ENCODE results near the gene NDUFS8. TPM values are rescaled to one million over a fixed set of nuclear protein-coding genes. Genes with fewer than 3 reads are reported as not detected.

Gene NDUFS8
- total RNA-seq, 1 donor from 2014 or later, result 125 TPM

DNA sequence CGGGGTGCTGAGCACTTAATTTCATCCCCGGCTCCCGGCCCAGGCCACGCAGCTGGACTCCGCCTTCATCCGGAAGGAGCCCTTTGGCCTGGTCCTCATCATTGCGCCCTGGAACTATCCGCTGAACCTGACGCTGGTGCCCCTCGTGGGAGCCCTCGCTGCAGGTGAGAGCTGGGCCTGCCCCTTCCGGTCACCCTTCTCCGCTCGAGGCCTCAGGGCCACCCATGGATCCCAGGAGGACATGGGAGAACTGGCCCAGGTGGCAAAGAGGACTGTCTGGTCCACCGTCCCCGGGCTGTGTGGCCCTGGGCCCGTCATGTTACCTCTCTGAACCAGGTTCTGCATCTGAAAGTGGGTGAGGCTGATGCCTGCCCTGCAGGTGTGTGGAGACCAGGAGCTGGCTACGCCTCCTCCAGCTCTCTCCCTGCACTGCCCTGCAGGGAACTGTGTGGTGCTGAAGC, 11.7 kb upstream of the NDUFS8 start:
- no peak for TF ChIP-seq CTCF (IDR thresholded peaks at IDR 0.05; ENCODE audit: unreplicated experiment)
- Mint-ChIP-seq H3K27me3 (no peaks in the 10 kb centered on the region), H3K4me1 (ENCODE audit: low read depth) (peaks cover 16% of the 10 kb centered on the region), H3K4me3 (ENCODE audit: low read depth) (no peak overlapping the region), H3K36me3 (ENCODE audit: insufficient read depth) (no peaks in the 10 kb centered on the region), H3K9me3 (ENCODE audit: low read depth) (no peaks in the 10 kb centered on the region), H3K27ac (no peak overlapping the region)
- no peak for DNase-seq (ENCODE audit: low spot score, unreplicated experiment)

GRCh38 chr11:68019486-68019885, 11.0 kb upstream of the NDUFS8 start:
- Mint-ChIP-seq H3K27ac (peak overlapping the region; percentile 78), H3K9me3 (ENCODE audit: low read depth) (no peaks in the 10 kb centered on the region), H3K27me3 (no peaks in the 10 kb centered on the region), H3K36me3 (ENCODE audit: insufficient read depth) (peaks cover 2% of the 10 kb centered on the region), H3K4me1 (ENCODE audit: low read depth) (peaks cover 16% of the 10 kb centered on the region), H3K4me3 (ENCODE audit: low read depth) (no peak overlapping the region)
- no peak for DNase-seq (ENCODE audit: low spot score, unreplicated experiment)
- TF ChIP-seq CTCF (IDR thresholded peaks at IDR 0.05; ENCODE audit: unreplicated experiment), result no peak

DNA sequence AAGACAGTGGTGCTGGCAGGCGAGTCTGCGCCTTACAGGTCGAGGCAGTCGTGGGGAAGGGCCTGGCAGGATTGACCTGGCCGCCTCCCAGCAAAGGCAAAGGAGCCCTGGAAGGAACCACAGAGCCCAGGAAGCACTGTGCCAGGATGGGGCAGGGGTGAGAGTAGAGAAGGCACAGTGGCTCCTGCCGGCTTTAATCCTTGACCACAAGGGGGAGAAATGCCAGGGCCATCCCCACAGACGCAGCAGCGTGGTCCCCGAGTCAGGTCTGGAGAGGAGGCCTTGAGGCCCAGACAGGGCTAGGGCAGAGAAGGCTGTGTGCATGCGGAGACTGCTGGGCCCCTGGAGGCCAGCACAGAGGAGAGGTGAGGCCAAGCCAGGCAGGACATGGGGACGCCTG, 9.9 kb upstream of the NDUFS8 start:
- TF ChIP-seq CTCF (IDR thresholded peaks at IDR 0.05; ENCODE audit: unreplicated experiment), result no peak
- Mint-ChIP-seq H3K4me3 (ENCODE audit: low read depth) (no peak overlapping the region), H3K36me3 (ENCODE audit: insufficient read depth) (peaks cover 6% of the 10 kb centered on the region), H3K4me1 (ENCODE audit: low read depth) (peaks cover 16% of the 10 kb centered on the region), H3K9me3 (ENCODE audit: low read depth) (no peaks in the 10 kb centered on the region), H3K27ac (peak overlapping the region; percentile 8), H3K27me3 (no peaks in the 10 kb centered on the region)
- no peak for DNase-seq (ENCODE audit: low spot score, unreplicated experiment)

GRCh38 chr11:68021167-68021787, 9.2 kb upstream of the NDUFS8 start:
- Mint-ChIP-seq H3K4me1 (ENCODE audit: low read depth) (peaks cover 16% of the 10 kb centered on the region), H3K36me3 (ENCODE audit: insufficient read depth) (peaks cover 6% of the 10 kb centered on the region), H3K27me3 (no peaks in the 10 kb centered on the region), H3K9me3 (ENCODE audit: low read depth) (no peaks in the 10 kb centered on the region), H3K27ac (peak overlapping the region; percentile 8), H3K4me3 (ENCODE audit: low read depth) (no peak overlapping the region)
- TF ChIP-seq CTCF (IDR thresholded peaks at IDR 0.05; ENCODE audit: unreplicated experiment), result peak; percentile 44
- DNase-seq (ENCODE audit: low spot score, unreplicated experiment), result no peak

DNA sequence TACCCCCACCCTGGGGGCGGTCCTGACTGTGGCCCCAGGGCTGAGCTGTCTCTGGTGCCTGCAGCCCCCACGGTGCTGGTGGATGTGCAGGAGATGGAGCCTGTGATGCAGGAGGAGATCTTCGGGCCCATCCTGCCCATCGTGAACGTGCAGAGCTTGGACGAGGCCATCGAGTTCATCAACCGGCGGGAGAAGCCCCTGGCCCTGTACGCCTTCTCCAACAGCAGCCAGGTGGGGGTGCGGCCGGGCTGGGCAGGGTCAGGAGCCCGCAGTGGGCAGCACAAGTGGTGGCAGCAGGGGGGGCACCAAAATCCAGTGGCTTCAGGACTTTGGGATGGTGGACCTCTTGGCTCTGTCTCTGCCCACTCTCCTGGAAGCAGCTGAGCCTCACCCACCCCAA, 8.0 kb upstream of the NDUFS8 start:
- no peak overlapping the region for H3K4me3 Mint-ChIP-seq (ENCODE audit: low read depth)

More for the DNA sequence above, 8.0 kb upstream of the NDUFS8 start:
- H3K36me3 Mint-ChIP-seq (ENCODE audit: insufficient read depth), result peaks cover 6% of the 10 kb centered on the region
- DNase-seq (ENCODE audit: low spot score, unreplicated experiment), result no peak
- peaks cover 10% of the 10 kb centered on the region for H3K4me1 Mint-ChIP-seq (ENCODE audit: low read depth)
- no peak for TF ChIP-seq CTCF (IDR thresholded peaks at IDR 0.05; ENCODE audit: unreplicated experiment)
- H3K27ac Mint-ChIP-seq, result no peak overlapping the region
- H3K27me3 Mint-ChIP-seq, result no peaks in the 10 kb centered on the region
- no peaks in the 10 kb centered on the region for H3K9me3 Mint-ChIP-seq (ENCODE audit: low read depth)

Measured in progenitor cell of endocrine pancreas (in vitro differentiated cells).